IPS-15b (cell line): ENCODE data around the gene F2R.
"Not testable (repeated sequence)": the region's sequence is repeated elsewhere in the genome, so short reads cannot be mapped to it uniquely, and the experiment has no call there.

Experiments used
- H3K27me3 ChIP-seq: one replicate; pipeline ENCODE4 v1.6.1; 2013; ENCODE audit warnings: low read length; ENCODE audit not compliant: control insufficient read depth, insufficient read depth
- H3K36me3 ChIP-seq: one replicate; pipeline ENCODE4 v1.6.1; 2013; ENCODE audit warnings: low read length; ENCODE audit not compliant: control insufficient read depth, insufficient read depth
- H3K4me1 ChIP-seq: one replicate; pipeline ENCODE4 v1.6.1; 2013; ENCODE audit warnings: mild to moderate bottlenecking, low read length; ENCODE audit not compliant: control insufficient read depth, insufficient read depth
- H3K4me3 ChIP-seq: one replicate; pipeline ENCODE4 v1.5.1; 2013; ENCODE audit warnings: low read depth, low read length
- H3K9ac ChIP-seq: one replicate; pipeline ENCODE4 v1.6.1; 2013; ENCODE audit warnings: low read depth, mild to moderate bottlenecking, low read length
- H3K9me3 ChIP-seq: one replicate; pipeline ENCODE4 v1.6.1; 2013; ENCODE audit warnings: mild to moderate bottlenecking, low read length; ENCODE audit not compliant: control insufficient read depth, insufficient read depth

Gene F2R

DNA sequence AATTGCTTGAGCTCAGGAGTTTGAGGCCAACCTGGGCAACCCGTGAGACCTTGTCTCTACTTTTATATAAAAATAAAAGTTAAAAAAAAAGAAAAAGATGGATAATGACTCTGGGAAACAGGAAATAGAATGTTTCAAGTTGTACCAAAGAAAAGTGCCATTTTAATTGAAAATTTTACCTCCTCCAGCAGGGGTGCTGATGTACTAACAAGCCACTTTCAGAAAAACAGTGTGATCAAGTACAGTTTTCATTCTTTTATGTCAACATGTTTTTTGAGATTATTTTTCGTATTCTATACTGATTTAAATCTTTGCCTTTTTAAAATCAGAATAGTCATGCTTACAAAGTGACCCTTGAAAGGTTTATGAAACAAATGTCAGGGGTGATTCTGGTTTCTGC lies 30.8 kb downstream of the F2R start:
- H3K9ac ChIP-seq, result no peak overlapping the region
- no peaks in the 10 kb centered on the region for H3K36me3 ChIP-seq
- H3K4me1 ChIP-seq, result no peaks in the 10 kb centered on the region
- no peak overlapping the region for H3K4me3 ChIP-seq
- no peaks in the 10 kb centered on the region for H3K9me3 ChIP-seq
- H3K27me3 ChIP-seq, result no peaks in the 10 kb centered on the region

- Histone ChIP-seq H3K4me1 (no peaks in the 10 kb centered on the region), H3K36me3 (no peaks in the 10 kb centered on the region), H3K9me3 (no peaks in the 10 kb centered on the region), H3K9ac (no peak overlapping the region), H3K4me3 (no peak overlapping the region), H3K27me3 (no peaks in the 10 kb centered on the region)
Measured at GRCh38 chr5:76747706-76748105, 31.8 kb downstream of the F2R start.

DNA sequence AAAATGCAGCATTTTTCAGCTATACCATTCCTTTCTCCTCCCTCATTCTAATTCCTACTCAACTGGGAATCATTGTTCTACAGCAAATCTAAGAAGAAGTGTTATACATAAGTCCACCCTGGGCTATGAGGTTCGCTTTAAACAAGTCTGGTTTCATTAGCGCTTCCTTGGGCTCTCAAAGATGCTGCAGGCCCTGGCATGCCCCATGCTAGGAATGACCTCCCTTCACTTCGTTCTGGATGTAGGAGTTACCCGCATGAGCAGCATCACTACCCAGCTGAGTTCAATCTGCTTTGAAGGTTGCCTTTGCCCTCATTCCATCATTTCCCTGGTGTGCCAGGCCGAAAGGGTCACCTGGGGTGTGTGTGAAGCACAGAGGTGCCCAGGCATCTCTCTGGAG lies 35.4 kb downstream of the F2R start:
- no peaks in the 10 kb centered on the region for H3K27me3 ChIP-seq
- H3K36me3 ChIP-seq, result no peaks in the 10 kb centered on the region
- H3K9me3 ChIP-seq, result no peaks in the 10 kb centered on the region
- no peak overlapping the region for H3K9ac ChIP-seq
- no peak overlapping the region for H3K4me3 ChIP-seq
- H3K4me1 ChIP-seq, result no peaks in the 10 kb centered on the region

- H3K4me1 ChIP-seq, result no peaks in the 10 kb centered on the region
- no peaks in the 10 kb centered on the region for H3K9me3 ChIP-seq
- H3K36me3 ChIP-seq, result no peaks in the 10 kb centered on the region
Measured at GRCh38 chr5:76754668-76755078, 38.7 kb downstream of the F2R start.

DNA sequence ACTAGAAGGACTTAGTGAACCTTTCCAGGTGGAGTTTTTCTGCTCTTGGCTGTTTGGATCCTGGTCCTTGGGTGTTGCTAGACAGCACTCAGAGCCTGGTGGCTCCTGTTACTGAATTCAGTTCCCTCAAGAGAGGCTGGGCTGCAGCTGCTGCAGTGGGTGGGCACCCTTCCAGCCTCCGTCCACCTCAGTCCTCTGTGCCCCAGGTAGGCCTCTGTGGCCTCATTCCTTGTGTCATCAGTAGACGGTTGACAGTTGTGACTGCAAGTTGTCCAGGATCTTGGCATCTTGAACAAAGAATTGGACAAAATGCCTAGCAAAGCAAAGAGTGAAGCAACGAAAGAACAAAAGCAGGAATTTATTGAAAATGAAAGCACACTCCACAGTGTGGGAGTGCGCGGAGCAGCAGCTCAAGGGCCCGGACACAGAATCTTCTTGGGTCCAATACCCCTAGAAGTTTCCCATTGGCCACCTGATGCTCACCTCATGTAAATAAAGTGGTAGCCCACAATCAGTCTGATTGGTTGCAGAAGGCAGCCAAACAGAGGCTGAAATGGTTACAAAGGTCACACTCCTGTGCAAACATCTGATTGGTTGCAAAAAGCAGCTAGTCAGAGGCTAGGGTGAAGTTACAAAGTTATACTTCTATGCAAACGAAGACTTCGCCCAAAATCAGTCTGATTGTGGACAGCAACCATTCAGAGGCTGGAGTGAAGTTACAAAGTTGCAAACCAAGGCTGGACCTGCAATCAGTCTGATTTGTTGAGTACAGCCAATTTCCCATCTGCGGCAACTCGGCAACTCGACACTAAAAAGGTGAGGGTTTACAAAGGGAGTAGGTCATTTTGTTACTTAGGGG lies 40.1 kb downstream of the F2R start:
- Histone ChIP-seq H3K9ac (no peak overlapping the region), H3K4me3 (no peak overlapping the region)

More at GRCh38 chr5:76754668-76755078, 38.7 kb downstream of the F2R start:
- H3K27me3 ChIP-seq, result no peaks in the 10 kb centered on the region
- no peak overlapping the region for H3K9ac ChIP-seq
- no peak overlapping the region for H3K4me3 ChIP-seq

DNA sequence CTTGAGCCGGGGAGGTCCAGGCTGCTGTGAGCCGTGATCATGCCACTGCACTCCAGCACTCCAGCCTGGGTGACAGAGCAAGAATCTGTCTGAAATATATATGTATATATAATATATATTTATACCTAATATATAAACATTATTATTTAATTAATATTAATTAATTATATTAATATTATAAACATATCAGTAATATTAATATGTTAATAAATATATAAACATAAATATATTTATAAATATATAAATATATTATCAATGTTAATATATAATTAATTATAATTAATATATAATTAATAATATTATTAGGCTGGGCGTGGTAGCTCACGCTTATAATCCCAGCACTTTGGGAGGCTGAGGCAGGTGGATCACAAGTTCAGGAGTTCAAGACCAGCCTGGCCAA lies 41.1 kb downstream of the F2R start:
- Histone ChIP-seq H3K9me3 (no peaks in the 10 kb centered on the region), H3K9ac (no peak overlapping the region), H3K4me1 (no peaks in the 10 kb centered on the region), H3K36me3 (no peaks in the 10 kb centered on the region), H3K4me3 (no peak overlapping the region), H3K27me3 (no peaks in the 10 kb centered on the region)

More for the DNA sequence above, 40.1 kb downstream of the F2R start:
- no peaks in the 10 kb centered on the region for H3K27me3 ChIP-seq
- no peaks in the 10 kb centered on the region for H3K4me1 ChIP-seq
- H3K36me3 ChIP-seq, result no peaks in the 10 kb centered on the region
- H3K9me3 ChIP-seq, result no peaks in the 10 kb centered on the region

GRCh38 chr5:76761118-76761517 lies 45.2 kb downstream of the F2R start:
- H3K36me3 ChIP-seq, H3K9ac ChIP-seq, H3K4me3 ChIP-seq, H3K4me1 ChIP-seq, H3K27me3 ChIP-seq, H3K9me3 ChIP-seq: not testable (repeated sequence)

- peaks cover 2% of the 10 kb centered on the region for H3K4me1 ChIP-seq
Measured at GRCh38 chr5:76762484-76762883, 46.6 kb downstream of the F2R start.

GRCh38 chr5:76763136-76763535 lies 47.2 kb downstream of the F2R start:
- Histone ChIP-seq H3K9me3 (no peaks in the 10 kb centered on the region), H3K4me1 (peaks cover 2% of the 10 kb centered on the region), H3K36me3 (no peaks in the 10 kb centered on the region), H3K4me3 (no peak overlapping the region), H3K27me3 (no peaks in the 10 kb centered on the region), H3K9ac (no peak overlapping the region)

More at GRCh38 chr5:76762484-76762883, 46.6 kb downstream of the F2R start:
- no peaks in the 10 kb centered on the region for H3K9me3 ChIP-seq
- H3K4me3 ChIP-seq, result no peak overlapping the region
- no peaks in the 10 kb centered on the region for H3K36me3 ChIP-seq
- H3K9ac ChIP-seq, result no peak overlapping the region
- H3K27me3 ChIP-seq, result no peaks in the 10 kb centered on the region

DNA sequence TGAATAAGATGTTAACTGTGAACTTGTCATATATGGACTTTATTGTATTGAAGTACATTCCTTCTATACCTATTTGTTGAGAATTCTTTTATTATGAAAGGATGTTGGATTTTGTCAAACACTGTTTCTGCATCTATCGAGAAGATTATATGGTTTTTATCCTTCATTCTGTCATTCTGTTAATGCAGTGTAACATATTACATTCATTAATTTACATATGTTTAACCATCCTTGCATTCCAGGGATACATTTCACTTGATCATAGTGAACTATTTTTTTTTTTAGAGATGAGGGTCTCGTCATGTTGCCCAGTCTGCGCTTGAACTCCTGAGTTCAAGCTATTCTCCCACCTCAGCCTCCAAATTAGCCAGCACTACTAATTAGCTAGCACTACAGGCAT lies 48.4 kb downstream of the F2R start:
- no peaks in the 10 kb centered on the region for H3K9me3 ChIP-seq
- H3K9ac ChIP-seq, result no peak overlapping the region
- H3K36me3 ChIP-seq, result no peaks in the 10 kb centered on the region
- H3K27me3 ChIP-seq, result no peaks in the 10 kb centered on the region
- no peak overlapping the region for H3K4me3 ChIP-seq
- H3K4me1 ChIP-seq, result peaks cover 2% of the 10 kb centered on the region

DNA sequence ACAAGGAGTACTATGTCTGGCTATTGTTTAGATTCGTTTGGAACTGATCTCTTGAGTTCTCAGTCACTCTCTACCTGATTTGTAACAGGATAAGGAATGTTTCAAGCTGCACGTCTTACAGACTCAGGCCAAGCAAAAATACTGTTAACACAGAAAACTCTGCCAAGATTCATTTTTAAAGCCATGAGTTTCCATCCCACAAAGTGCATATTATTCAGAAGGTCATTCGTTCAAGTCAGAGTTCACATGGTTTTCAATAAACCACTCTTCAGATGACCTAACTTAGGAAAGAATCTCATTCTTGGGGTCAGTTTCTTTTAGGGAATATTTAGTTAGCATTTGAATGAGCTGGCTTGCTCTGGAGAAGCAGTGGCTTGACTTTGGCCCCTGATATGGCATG lies 49.3 kb downstream of the F2R start:
- H3K27me3 ChIP-seq, result no peaks in the 10 kb centered on the region
- H3K4me3 ChIP-seq, result no peak overlapping the region
- H3K36me3 ChIP-seq, result no peaks in the 10 kb centered on the region

GRCh38 chr5:76766746-76767145 lies 50.8 kb downstream of the F2R start:
- H3K36me3 ChIP-seq, result no peaks in the 10 kb centered on the region
- H3K27me3 ChIP-seq, result no peaks in the 10 kb centered on the region
- H3K9me3 ChIP-seq, result no peaks in the 10 kb centered on the region
- peaks cover 2% of the 10 kb centered on the region for H3K4me1 ChIP-seq
- no peak overlapping the region for H3K9ac ChIP-seq
- no peak overlapping the region for H3K4me3 ChIP-seq

More for the DNA sequence above, 49.3 kb downstream of the F2R start:
- Histone ChIP-seq H3K9me3 (no peaks in the 10 kb centered on the region), H3K9ac (no peak overlapping the region), H3K4me1 (peaks cover 2% of the 10 kb centered on the region)
